ENCODE data around the gene CDC42SE2. TPM values are rescaled to one million over a fixed set of nuclear protein-coding genes. Genes with fewer than 3 reads are reported as not detected.

The CDC42SE2 gene, protein sequence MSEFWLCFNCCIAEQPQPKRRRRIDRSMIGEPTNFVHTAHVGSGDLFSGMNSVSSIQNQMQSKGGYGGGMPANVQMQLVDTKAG
- 31.3 and 33.7 TPM in 2 replicates for total RNA-seq (2014; rRNA removed; shearing (Covaris generic))

- Histone ChIP-seq H3K4me3 (peak within 1 kb of the TSS; percentile 95), H3K4me1 (peaks cover 6% of the 10 kb centered on the region; the same call in 1 of the 2 replicates), H3K27me3 (no peaks in the 10 kb centered on the region), H3K36me3 (no peaks in the 10 kb centered on the region), H3K27ac (peak within 1 kb of the TSS; percentile 86), H3K9me3 (replicated peaks) (no peaks in the 10 kb centered on the region)
- peak; percentile 83 to 90 for DNase-seq
These were observed at the start of gene CDC42SE2 for GRCh38 chr5:131263648-131264450. Gene CDC42SE2 (plus strand): TSS chr5:131264053. CDS start chr5:131359494, 95,441 bp downstream.

- no peak for DNase-seq
- Histone ChIP-seq H3K27ac (no peak overlapping the region), H3K4me3 (no peak overlapping the region), H3K36me3 (no peaks in the 10 kb centered on the region), H3K27me3 (no peaks in the 10 kb centered on the region), H3K9me3 (replicated peaks) (no peaks in the 10 kb centered on the region), H3K4me1 (no peaks in the 10 kb centered on the region)
These were observed 49.1 kb upstream of the CDC42SE2 start for GRCh38 chr5:131214609-131215227.

- DNase-seq: no peak
- Histone ChIP-seq H3K9me3 (replicated peaks) (no peaks in the 10 kb centered on the region), H3K4me1 (no peaks in the 10 kb centered on the region), H3K27ac (no peak overlapping the region), H3K36me3 (no peaks in the 10 kb centered on the region), H3K4me3 (no peak overlapping the region), H3K27me3 (no peaks in the 10 kb centered on the region)
These were observed 46.1 kb upstream of the CDC42SE2 start for GRCh38 chr5:131217791-131218190.

GRCh38 chr5:131218392-131218791 lies 45.5 kb upstream of the CDC42SE2 start:
- H3K9me3 ChIP-seq (replicated peaks): no peaks in the 10 kb centered on the region
- H3K4me3 ChIP-seq: no peak overlapping the region
- H3K4me1 ChIP-seq: no peaks in the 10 kb centered on the region
- H3K27ac ChIP-seq: no peak overlapping the region
- no peaks in the 10 kb centered on the region for H3K36me3 ChIP-seq
- DNase-seq: no peak
- H3K27me3 ChIP-seq: no peaks in the 10 kb centered on the region

DNA sequence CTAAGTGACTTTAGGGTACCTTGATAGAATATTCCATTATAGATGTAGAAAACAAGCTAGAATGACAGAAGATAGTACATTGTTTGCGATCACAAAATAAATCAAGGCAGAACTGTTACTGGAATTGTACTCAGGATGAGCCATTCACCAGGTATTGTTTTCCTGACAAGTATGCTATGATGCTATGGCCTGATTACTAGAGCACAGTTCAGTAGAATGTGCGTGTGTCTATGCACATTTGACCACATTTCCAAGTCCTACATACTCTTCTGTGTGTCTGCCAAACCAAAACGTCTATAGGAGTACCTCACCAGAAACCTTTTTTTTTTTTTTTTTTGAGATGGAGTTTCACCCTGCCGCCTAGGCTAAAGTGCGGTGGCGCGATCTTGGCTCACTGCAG lies 43.3 kb upstream of the CDC42SE2 start:
- no peaks in the 10 kb centered on the region for H3K27me3 ChIP-seq
- H3K4me3 ChIP-seq: no peak overlapping the region
- no peaks in the 10 kb centered on the region for H3K36me3 ChIP-seq
- no peak for DNase-seq
- no peaks in the 10 kb centered on the region for H3K9me3 ChIP-seq (replicated peaks)
- H3K4me1 ChIP-seq: no peaks in the 10 kb centered on the region
- H3K27ac ChIP-seq: no peak overlapping the region

DNA sequence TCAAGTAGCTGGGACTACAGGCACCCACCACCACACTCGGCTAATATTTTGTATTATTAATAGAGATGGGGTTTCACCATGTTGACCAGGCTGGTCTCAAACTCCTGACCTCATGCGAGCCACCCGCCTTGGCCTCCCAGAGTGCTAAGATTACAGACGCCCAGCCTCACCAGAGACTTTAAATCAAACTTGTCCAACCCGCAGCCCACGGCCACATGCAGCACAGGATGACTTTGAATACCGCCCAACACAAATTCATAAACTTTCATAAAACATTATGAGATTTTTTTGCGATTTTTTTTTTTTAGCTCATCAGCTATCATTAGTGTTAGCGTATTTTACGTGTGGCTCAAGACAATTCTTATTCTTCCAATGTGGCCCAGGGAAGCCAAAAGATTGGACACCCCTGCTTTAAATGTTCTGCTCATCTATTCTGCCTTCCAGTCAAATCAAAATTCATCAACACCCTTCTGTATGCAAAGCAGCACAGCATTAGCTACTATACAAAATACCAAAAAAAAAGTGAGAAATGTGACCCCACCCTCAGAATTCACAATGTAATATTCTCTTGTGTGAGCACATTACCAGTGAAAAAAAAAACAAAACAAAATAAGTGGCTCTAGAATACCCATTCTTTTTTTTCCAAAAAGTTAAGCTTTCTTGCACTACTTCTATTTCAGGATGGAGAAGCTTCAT lies 42.7 kb upstream of the CDC42SE2 start:
- no peak for DNase-seq
- Histone ChIP-seq H3K27ac (no peak overlapping the region), H3K4me3 (no peak overlapping the region), H3K4me1 (no peaks in the 10 kb centered on the region), H3K36me3 (no peaks in the 10 kb centered on the region), H3K27me3 (no peaks in the 10 kb centered on the region), H3K9me3 (replicated peaks) (no peaks in the 10 kb centered on the region)

- Histone ChIP-seq H3K9me3 (replicated peaks) (no peaks in the 10 kb centered on the region), H3K4me1 (no peaks in the 10 kb centered on the region), H3K27me3 (no peaks in the 10 kb centered on the region), H3K4me3 (no peak overlapping the region), H3K36me3 (no peaks in the 10 kb centered on the region), H3K27ac (no peak overlapping the region)
- no peak for DNase-seq
These were observed 42.0 kb upstream of the CDC42SE2 start for GRCh38 chr5:131221888-131222287.

GRCh38 chr5:131222731-131223130 lies 41.1 kb upstream of the CDC42SE2 start:
- no peaks in the 10 kb centered on the region for H3K4me1 ChIP-seq
- H3K36me3 ChIP-seq: no peaks in the 10 kb centered on the region
- no peaks in the 10 kb centered on the region for H3K27me3 ChIP-seq
- no peak overlapping the region for H3K4me3 ChIP-seq
- no peaks in the 10 kb centered on the region for H3K9me3 ChIP-seq (replicated peaks)
- DNase-seq: no peak
- H3K27ac ChIP-seq: no peak overlapping the region

DNA sequence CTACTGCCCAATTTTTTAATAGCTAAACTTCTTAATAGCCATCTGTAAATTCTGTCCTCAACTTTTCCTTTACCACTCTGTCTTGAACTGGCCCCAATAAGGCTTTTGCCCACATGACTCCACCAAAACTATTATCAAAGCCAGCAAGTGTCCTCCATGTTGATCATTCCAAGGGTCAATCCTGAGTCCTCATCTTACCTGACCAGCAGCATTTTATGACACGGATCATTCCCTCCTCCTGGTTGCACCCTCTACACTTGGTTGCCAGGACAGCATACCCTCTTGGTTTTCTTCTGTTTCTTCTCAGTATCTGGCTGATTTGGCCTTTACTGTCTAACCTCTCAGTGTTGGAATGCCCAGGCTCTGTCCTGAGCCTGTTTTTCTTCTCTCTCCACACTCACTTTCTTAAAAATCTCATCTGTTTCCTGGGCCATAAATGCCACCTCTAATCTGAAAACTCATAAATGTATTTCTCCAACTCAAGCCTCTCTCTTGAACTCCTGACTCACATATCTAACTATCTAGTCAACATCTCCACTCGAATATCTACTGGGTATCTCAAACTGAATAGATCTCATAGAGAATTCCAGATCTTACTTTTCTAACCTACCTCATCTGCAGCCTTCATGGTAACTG lies 40.0 kb upstream of the CDC42SE2 start:
- Histone ChIP-seq H3K9me3 (replicated peaks) (no peaks in the 10 kb centered on the region), H3K27ac (no peak overlapping the region), H3K4me3 (no peak overlapping the region), H3K36me3 (no peaks in the 10 kb centered on the region), H3K4me1 (no peaks in the 10 kb centered on the region), H3K27me3 (no peaks in the 10 kb centered on the region)
- DNase-seq: no peak

DNA sequence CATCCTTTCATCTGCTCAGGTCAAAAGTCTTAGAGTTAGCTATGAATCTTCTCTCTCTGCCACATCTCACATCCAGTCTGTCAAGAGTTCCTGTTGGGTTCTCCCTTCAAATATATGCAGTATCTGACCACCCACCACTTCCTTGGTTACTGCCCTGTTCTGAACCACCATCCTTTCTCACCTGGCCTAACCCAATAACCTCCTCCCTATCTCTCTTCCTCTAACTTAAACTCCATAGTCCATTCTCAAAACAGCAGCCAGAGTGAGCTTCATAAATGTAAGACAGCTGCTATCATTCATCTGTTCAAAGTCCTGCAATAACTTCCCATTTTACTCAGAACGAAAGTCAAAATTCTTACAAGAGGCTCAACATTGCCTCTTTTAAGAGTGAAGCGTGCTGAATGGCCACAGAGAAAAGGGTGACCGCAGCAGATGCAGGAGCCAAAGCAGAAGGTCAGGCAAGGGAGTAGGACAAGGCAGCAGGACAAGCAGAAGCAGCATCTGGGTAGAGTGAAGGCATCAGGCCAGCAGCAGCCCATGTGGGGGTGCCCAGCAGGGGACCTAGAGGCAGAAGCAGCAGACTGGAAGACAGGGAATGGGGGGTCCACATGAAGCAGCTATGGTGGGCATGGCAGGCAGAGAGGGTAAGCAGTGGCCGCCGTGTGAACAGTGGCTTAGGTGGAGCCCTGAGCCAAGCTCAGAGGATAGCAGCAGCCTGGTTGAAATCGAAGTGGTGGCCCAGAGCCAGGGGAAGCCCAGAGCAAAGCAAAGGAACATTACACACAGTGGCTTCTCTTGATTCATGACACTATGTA lies 39.3 kb upstream of the CDC42SE2 start:
- DNase-seq: no peak
- Histone ChIP-seq H3K27me3 (no peaks in the 10 kb centered on the region), H3K36me3 (no peaks in the 10 kb centered on the region), H3K9me3 (replicated peaks) (no peaks in the 10 kb centered on the region), H3K27ac (no peak overlapping the region), H3K4me3 (no peak overlapping the region), H3K4me1 (no peaks in the 10 kb centered on the region)

DNA sequence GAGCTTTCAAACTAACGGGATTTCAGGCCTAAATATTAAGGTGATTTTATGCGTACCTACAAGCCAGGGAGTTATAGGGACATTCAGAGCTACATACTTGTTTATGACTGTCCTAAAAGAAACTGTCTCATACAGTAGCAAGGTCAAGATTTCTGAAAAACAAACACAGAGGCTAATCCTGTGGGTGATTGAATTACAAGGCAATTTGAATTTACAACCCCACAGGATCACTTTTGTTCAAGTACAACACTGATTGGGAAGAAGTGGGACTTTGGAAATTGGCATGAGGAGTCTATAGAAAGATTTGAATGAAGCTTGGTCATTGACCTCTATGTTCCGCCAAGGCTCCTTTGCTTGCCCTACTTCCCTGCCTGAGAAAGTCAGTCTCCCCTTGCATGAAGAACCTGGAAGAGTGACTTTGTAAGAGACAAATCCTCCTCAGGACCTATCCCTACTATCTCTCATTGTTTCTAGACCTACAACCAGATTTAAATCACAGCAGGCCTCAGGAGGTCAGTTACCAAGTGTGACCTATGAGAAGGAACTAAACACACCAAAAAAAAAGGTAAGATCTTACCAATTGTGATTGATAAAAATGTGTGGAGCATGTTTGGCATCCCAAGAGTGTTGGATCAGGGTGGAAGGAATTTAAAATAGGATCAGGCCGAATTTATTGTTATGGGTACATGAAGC lies 38.4 kb upstream of the CDC42SE2 start:
- H3K27ac ChIP-seq: no peak overlapping the region
- no peak for DNase-seq
- no peaks in the 10 kb centered on the region for H3K36me3 ChIP-seq
- no peaks in the 10 kb centered on the region for H3K9me3 ChIP-seq (replicated peaks)
- H3K27me3 ChIP-seq: no peaks in the 10 kb centered on the region
- H3K4me1 ChIP-seq: no peaks in the 10 kb centered on the region
- H3K4me3 ChIP-seq: no peak overlapping the region

- H3K4me3 ChIP-seq: no peak overlapping the region
- DNase-seq: no peak
- no peak overlapping the region for H3K27ac ChIP-seq
- no peaks in the 10 kb centered on the region for H3K36me3 ChIP-seq
- H3K4me1 ChIP-seq: no peaks in the 10 kb centered on the region
- no peaks in the 10 kb centered on the region for H3K9me3 ChIP-seq (replicated peaks)
- H3K27me3 ChIP-seq: no peaks in the 10 kb centered on the region
These were observed 37.0 kb upstream of the CDC42SE2 start for GRCh38 chr5:131226899-131227298.

GRCh38 chr5:131228646-131229045 lies 35.2 kb upstream of the CDC42SE2 start:
- no peaks in the 10 kb centered on the region for H3K9me3 ChIP-seq (replicated peaks)
- DNase-seq: no peak
- no peaks in the 10 kb centered on the region for H3K36me3 ChIP-seq
- H3K27ac ChIP-seq: no peak overlapping the region
- no peaks in the 10 kb centered on the region for H3K4me1 ChIP-seq
- H3K27me3 ChIP-seq: no peaks in the 10 kb centered on the region
- H3K4me3 ChIP-seq: no peak overlapping the region

DNA sequence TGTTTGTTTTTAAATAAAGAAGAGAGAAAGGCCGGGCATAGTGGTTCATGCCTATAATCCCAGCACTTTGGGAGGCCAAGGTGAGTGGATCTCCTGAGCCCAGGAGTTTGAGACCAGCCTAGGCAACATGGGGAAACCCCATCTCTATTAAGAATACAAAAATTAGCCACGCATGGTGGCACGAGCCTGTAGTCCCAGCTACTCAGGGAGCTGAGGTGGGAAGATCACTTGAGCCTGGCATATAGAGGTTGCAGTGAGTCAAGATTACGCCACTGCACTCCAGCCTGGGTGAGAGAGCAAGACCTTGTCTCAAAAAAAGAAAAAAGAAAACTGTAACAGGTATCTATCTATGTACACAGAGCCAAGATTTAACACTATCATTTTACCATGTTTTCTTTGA lies 34.2 kb upstream of the CDC42SE2 start:
- Histone ChIP-seq H3K9me3 (replicated peaks) (no peaks in the 10 kb centered on the region), H3K4me3 (no peak overlapping the region), H3K27ac (no peak overlapping the region), H3K4me1 (no peaks in the 10 kb centered on the region), H3K27me3 (no peaks in the 10 kb centered on the region), H3K36me3 (no peaks in the 10 kb centered on the region)
- DNase-seq: no peak

All from SJCRH30 (cell line).